Medulla oblongata (tissue), 1 donor: ENCODE data around the gene TRIM14.
A peak's percentile ranks its signal among the peaks of the same experiment; 100 is the strongest.
"Not testable (repeated sequence)": the region's sequence is repeated elsewhere in the genome, so short reads cannot be mapped to it uniquely, and the experiment has no call there.

Source experiments
- DNase-seq: peaks from one replicate; pipeline ENCODE4 v3.0.0-alpha.2; 2015; ENCODE audit errors: extremely low spot score

The TRIM14 gene

DNA sequence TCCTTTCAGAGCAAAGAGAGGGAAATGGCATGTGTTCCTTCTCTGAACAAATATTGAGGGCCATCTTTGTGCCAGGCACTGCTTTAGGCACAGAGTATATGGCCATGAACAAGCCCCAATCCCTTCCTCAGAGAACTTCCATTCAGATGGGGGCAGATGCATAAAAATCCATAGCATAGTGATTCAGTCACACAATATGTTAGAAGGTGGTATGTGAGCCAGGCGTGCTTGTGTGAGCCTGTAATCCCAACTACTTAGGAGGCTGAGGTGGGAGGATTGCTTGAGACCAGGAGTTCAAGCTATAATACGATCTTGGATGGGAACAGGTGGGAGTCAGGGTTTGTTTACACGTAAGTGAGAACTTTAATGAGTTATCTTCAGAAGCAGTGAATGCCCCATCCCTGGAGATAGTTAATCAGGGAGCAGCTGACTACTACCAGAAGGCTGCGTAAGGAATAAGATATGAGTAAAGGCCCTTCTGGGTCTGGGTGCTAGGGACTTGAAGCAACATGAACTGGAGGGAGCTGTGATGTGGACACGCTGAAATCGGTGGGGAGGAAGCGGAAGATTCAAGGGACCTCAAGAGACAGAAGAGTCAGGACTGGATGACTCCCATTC lies 35.3 kb downstream of the TRIM14 start:
- no peak for DNase-seq

GRCh38 chr9:98083061-98083501 lies 35.9 kb downstream of the TRIM14 start:
- peak; percentile 32 for DNase-seq

DNA sequence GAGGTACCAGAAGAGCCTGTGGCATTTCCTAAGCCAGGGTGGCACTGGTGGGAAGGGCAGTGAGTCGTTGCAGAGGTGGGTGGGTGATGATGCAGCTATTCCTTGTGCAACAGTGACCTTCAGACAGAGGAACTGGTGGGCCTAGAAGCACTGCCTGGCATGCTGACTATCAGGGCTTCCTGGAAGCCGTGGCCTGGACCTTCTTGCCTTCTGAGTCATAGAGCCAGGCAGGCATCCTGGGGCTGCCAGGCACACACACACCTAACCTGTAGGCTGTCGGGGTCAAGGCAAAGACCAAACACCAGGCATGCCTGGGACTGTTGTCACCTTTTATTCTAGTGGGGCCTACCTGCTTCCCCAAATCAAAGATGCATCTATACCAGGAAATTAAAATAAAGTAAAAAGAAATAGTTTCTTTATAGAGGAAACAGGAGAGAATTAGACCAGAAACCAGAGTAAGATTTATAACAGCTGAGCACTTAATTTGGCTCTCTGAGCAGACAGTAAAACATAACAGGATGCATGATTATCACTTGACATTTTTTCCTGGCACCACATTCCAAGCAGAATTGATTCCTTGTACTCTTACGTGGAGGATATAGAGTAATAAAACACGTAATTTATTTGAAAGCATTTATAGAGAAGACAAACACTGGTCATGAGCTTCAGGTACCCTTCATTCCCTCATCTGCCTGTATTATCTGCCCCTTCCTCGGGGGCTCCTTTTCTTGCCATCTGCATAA lies 37.4 kb downstream of the TRIM14 start:
- DNase-seq, result no peak

GRCh38 chr9:98080780-98081179 lies 38.2 kb downstream of the TRIM14 start:
- DNase-seq, result no peak

DNA sequence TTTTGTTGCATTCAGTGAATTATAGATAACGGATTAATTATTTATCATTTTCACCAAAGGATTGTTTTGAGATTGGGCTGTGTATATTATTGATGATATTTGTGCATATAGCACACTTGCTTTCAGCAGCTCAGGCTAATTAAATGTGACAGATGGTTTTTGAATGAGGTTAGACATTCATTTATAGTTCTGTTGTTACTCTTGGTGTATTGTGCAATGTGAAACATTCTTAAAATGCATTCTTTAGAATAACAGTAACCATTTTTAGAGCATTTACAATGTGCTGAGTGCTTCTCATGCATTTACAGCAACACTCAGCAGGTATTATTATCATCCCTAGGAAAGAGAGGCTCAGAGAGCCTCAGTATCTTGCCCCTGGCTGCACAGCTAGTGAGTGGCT lies 38.7 kb downstream of the TRIM14 start:
- no peak for DNase-seq

DNA sequence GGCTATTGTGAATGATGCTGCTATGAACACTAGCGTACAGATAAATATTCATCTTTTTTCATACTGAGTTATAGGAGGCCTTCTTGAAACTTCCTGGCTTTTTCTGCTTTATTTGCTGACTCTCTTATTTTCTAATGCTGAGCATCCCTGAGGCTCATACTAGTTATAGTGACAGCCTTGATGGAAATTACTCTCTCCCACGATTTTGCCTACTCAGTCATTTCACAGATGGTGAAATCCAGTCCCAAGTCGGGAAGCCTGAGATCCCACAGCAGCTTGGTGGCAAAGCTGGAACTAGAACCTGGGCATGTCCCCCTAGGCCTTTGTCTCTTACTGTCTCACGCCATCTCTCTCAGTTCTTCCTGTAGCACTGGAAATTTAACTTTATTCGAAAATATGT lies 40.1 kb downstream of the TRIM14 start:
- no peak for DNase-seq

- DNase-seq, result not testable (repeated sequence)
Measured at GRCh38 chr9:98076514-98076890, 42.5 kb downstream of the TRIM14 start.

DNA sequence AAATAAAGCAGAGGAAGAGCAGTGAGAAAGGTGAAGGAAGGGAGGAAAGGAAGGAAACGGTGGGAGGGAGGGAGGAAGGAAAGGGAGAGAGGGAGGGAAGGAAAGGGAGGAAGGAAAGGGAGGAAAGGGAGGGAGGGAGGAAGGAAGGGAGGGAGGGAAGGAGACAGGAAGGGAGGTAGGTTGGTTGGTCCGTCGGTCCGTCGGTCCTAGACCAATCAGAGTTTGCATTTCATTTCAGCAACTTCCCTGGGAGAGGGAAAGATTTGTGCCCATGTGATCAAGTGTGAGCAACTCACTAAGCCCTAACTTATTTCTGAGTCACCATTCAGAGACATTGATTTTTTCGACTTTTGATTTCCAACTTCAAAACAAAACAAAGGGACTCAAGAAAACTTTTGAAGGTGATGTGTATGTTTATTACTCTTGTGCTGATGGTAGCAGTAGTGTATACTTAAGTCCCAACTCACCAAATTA lies 43.7 kb downstream of the TRIM14 start:
- peak; percentile 17 for DNase-seq

- DNase-seq, result peak; percentile 71
Measured at GRCh38 chr9:98074115-98074990, 44.7 kb downstream of the TRIM14 start.

DNA sequence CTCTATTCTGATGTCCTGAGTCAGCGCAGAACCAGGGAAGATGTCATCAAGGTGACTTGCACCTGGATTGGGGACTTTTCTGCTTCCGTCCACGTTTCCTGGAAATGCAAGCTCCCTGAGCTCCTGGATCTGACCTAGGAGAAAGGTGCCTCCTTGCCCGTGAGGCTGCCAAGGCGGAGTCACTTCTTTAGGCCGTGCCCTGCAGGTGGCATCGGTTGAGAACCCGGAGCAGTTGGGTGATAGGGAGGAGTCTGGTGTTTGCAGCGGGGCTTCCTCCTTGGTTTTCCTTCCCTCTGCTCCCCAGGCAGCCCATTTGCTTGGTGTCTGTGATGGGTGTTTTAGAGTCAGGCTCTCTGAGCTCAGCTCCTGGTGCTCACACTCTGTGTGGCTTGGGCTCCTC lies 47.3 kb downstream of the TRIM14 start:
- no peak for DNase-seq

- DNase-seq, result no peak
Measured at GRCh38 chr9:98070704-98071103, 48.3 kb downstream of the TRIM14 start.

DNA sequence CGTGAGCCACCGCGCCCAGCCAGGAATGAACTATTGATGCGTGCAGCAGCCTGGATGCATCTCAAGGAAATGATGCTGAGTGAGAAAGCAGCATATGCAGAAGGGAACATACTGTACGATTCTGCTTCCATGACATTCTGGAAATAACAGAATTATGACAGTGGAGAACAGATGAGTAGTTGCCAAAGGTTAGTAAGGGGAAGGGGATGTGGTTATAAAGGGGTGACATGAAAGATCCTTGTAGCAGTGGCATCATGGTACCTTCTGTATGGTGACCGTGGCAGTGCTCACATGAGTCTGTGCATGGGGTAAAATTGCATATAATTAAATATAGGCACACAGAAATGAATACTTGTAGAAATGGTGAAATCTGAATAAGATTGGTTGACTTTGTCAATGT lies 49.5 kb downstream of the TRIM14 start:
- no peak for DNase-seq

- DNase-seq, result no peak
Measured at GRCh38 chr9:98067184-98067583, 51.8 kb downstream of the TRIM14 start.

GRCh38 chr9:98066235-98066634 lies 52.8 kb downstream of the TRIM14 start:
- DNase-seq, result no peak

DNA sequence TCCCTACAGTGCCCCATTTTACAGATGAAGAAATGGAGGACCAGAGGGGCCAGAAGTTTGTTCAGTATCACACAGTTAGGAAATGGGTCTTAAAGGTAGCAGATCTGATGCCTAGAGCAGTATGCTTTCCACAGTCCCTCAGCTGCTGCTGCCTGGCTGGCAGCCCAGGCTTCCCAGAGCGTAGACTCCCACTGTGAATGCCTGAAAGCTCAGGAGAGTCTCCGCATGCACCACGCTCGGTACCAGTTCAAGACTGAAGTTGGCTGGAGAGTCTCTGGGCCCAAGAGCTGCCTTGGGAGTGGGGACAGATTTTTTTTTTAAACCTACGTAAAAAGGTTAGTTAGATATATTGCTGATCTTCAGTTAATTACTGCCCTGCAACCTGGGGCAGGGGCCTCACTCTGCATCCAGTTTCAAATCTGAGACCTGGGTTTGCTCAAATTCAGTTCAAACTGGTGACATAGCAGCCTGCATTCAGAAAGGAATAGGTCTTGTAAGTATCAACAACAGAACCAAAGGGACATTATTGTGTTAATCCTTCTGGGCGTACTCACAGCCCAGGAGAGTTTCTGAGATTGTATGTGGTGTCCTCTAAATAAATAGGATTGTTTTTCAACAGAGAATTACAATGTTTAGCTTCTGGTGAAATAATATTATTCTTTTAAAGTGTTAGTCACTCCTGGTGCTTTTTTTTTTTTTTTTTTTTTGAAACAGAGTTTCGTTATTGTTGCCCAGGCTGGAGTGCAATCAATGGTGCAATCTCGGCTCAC lies 54.2 kb downstream of the TRIM14 start:
- no peak for DNase-seq

- no peak for DNase-seq
Measured at GRCh38 chr9:98062161-98062560, 56.9 kb downstream of the TRIM14 start.

- DNase-seq, result peak; percentile 19
Measured at GRCh38 chr9:98057138-98057799, 61.8 kb downstream of the TRIM14 start.

- peak; percentile 93 for DNase-seq
Measured at GRCh38 chr9:98056269-98057137, 62.5 kb downstream of the TRIM14 start, which contains the start of gene NANS. NANS (plus strand) TSS chr9:98056732; CDS start chr9:98056809, 77 bp downstream.

DNA sequence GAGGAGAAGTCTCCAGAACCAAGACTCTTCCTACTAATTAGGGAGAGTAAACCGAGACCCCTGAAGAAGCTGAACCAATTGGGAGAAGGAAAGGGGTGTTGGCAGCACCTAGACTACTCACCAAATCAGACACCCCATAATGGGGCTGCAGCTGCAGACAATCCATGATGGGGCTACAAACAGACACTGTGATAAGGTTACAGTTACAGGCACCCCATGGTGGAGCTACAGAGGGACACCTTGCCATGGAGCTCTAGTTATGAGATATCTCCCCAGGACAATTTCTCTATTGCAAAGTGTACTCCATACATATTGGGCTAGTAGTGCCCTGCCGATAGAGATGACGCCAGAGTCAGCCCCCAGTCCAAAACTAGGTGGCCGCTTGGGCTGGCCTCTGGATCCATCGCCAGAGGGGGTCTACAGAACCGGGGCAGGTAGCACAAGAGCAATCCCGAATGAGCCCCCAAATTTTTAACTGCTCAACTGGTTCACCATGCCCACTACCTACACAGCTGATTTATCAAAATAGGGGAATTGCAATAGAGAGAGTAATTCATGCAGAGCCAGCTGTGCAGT lies 64.6 kb downstream of the TRIM14 start:
- no peak for DNase-seq

DNA sequence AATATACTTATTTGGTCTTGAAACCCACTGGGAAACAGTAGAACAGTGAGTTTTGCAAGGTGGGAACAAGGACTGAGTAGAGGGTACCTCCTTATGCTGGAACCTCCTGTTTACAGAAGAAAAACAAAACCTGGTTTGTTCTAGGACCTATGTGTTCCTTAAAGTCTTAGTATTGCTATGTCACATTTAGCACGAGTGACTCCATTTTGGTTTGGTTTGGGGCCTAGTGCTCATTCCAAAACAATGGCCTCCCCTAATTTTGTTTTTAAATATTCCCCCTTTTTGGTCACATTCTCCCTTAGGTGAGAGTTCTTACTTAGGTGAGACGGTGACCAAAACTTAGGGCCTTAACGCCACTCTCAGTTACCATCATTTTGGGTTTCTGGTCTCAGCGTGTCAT lies 68.7 kb downstream of the TRIM14 start:
- DNase-seq, result no peak
